ENCODE results near the gene ALDH2.
"Not testable (repeated sequence)": the region's sequence is repeated elsewhere in the genome, so short reads cannot be mapped to it uniquely, and the experiment has no call there.

Gene ALDH2

GRCh38 chr12:111791507-111791906, 24.8 kb downstream of the ALDH2 start:
- no peak for DNase-seq

- DNase-seq = no peak
Measured at GRCh38 chr12:111792155-111792855, 25.6 kb downstream of the ALDH2 start.

GRCh38 chr12:111792856-111793235, 26.1 kb downstream of the ALDH2 start:
- DNase-seq = no peak

- DNase-seq = no peak
Measured at GRCh38 chr12:111798182-111798581, 31.4 kb downstream of the ALDH2 start.

- no peak for DNase-seq
Measured at GRCh38 chr12:111799758-111800157, 33.0 kb downstream of the ALDH2 start.

GRCh38 chr12:111803038-111803626, 36.4 kb downstream of the ALDH2 start:
- DNase-seq = no peak

- no peak for DNase-seq
Measured at GRCh38 chr12:111803851-111804250, 37.1 kb downstream of the ALDH2 start.

GRCh38 chr12:111806304-111806703, 39.6 kb downstream of the ALDH2 start:
- no peak for DNase-seq

- DNase-seq = no peak
Measured at GRCh38 chr12:111807232-111807631, 40.5 kb downstream of the ALDH2 start.

GRCh38 chr12:111812881-111813741, 46.4 kb downstream of the ALDH2 start:
- peak; percentile 36 for DNase-seq

GRCh38 chr12:111816065-111816615, 49.4 kb downstream of the ALDH2 start:
- DNase-seq = no peak

GRCh38 chr12:111816898-111817297, 50.2 kb downstream of the ALDH2 start:
- not testable (repeated sequence) for DNase-seq

GRCh38 chr12:111818340-111818739, 51.6 kb downstream of the ALDH2 start:
- DNase-seq = no peak

GRCh38 chr12:111819191-111820158, 52.7 kb downstream of the ALDH2 start:
- no peak for DNase-seq

GRCh38 chr12:111820828-111821227, 54.1 kb downstream of the ALDH2 start:
- DNase-seq = not testable (repeated sequence)

GRCh38 chr12:111822886-111823285, 56.2 kb downstream of the ALDH2 start:
- DNase-seq = no peak

GRCh38 chr12:111823891-111824290, 57.2 kb downstream of the ALDH2 start:
- no peak for DNase-seq

- DNase-seq = not testable (repeated sequence)
Measured at GRCh38 chr12:111824312-111824711, 57.6 kb downstream of the ALDH2 start.

- no peak for DNase-seq
Measured at GRCh38 chr12:111825509-111825908, 58.8 kb downstream of the ALDH2 start.

GRCh38 chr12:111826316-111826715, 59.6 kb downstream of the ALDH2 start:
- DNase-seq = no peak

GRCh38 chr12:111826992-111827391, 60.3 kb downstream of the ALDH2 start:
- no peak for DNase-seq

GRCh38 chr12:111827907-111828306, 61.2 kb downstream of the ALDH2 start:
- DNase-seq = no peak
